ENCODE results near the gene GABRB1.

GABRB1 gene

DNA sequence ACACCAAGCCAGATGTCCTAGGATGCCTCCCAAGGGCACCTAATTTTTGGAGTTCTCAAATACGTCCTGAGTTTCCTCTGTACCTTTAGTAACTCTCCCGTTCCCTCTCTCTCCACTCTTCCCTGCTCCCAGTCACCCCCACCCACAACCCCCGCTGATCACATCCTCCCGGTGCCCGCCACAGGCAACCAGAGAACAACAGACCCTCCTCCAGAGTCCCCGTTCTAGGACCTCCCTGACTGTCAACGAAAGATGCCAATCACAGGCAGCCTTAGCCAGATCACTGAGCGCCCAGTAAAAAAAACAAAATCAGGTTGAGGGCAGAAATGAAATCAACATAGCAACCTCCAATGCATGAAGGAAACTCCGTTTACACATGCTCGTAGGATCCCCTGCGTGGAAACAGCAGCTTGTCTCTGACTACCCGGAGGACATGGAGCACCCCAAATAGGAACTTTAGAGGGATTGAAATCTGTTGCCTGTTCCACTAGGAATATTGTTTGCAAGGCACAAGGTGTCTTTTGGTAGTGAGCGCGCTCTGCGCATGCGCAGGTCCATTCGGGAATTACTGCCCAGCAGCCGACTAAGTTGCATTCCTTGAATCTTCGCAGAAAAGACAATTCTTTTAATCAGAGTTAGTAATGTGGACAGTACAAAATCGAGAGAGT is at the start of gene GABRB1:
GABRB1 (plus strand) TSS at position 557 of the 668 bp plus-strand sequence.
- DNase-seq: no peak

DNA sequence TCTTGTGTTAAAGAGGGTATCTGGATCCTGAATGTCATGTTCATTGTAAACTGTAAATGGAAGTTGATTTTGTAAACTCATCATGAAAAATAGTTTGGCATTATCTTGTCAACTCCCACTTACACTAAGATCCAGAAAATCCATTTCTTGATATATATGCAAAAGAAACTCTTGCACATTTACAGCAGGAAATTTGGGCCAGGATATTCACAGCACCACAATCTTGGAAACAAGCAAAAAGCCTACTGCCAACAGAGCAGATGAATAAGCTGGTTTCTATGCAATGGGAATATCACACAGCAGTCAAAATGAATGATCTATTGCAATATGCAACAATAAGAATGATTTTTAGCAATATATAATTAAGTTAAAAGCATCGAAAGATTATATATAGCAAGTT is 46.6 kb upstream of the GABRB1 start:
- DNase-seq: no peak

DNA sequence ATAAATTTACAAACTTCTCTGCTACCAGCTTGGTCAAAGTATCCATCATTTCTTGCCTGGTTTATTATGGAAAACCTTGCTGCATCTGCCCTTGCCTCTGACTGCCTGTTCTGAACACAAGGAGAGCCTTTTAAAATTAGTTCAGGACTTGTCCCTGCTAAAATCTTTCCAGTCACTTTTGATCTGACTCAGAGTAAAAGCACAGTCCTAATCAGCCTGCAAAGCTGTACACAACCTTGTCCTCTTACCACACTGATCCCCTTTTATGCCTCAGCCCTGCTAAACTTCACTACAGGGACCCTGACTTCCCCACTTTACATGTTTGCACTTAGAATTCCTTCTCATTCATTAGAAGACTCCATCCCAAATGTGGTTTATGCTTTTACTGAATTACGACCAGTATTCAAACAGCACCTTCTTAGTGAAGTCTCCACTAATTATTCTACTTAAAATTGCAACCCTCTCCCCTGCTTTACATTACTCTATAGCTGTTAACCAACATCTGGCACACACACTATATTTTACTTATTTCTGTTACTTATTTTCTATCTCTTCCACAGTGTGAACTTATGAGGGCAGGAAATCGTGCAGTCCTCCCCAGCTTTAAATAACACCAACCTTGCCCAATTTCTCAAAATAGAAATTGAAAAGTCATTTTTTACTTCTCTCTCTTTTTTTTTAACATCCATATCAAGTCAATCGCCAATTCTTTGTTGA is 44.3 kb upstream of the GABRB1 start:
- DNase-seq: peak; percentile 35

DNA sequence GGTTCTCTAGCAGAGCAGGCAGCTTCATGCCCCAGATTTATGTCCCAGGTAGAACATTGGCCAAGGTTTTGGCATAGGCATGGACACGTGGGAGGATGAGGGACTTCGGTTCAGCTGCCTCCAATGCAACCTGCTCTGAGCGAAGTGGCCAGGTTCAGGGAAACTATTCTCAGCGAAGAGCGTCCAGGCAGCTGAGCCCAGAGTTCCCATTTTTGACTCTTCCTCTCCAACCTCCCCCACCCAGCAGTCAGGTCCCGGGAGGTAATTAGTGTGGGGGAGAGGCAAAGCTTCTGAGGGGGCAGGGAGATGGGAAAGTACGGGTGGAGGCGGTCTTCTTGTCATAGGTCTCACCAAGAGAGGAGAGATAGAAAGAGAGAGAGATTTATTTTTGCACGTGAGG is 39.0 kb upstream of the GABRB1 start:
- DNase-seq: no peak

DNA sequence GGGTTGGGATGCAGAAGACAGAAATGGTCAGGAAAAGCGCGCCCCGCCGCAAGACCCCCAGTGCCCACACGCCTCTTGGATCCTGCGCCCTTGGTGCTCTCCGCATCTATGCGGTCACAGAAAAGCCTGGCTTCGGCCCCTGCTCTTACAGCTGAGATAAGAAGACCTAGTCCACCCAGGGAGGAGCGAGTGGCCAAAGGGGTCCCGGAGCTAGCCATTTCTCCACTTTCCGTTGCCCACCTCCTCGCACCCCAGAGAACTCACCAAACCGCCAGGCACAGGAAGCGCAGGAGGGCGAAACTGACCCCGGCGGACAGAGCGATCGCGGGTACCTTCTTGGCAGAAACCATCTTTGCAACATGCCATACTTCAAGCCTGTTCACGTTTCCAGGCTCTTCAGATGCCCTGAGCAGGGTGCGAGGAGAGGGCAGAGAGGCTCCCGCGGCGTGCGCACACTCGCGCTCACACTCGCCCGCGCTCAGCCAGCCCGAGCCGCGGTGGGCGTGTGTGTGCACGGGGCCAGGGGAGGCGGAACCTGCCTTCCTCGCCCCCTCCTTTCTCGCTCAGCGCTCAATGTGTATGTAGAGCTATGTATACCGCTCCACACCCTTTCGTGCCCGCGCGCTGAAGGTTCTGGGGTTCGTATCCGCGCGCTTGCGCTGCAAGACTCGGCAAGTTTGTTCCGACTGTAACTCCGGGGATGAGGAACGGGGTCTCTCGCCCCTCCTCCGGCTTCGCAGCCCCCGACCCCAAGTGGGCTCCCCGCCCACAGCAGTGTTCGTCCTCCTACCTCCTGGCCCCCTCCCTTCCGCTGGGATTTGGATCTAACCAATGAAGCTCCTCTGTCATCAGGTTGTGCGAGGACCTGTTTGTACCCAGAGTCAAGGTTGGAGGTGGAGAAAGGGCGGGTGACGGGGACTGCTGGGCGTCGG is 38.0 kb upstream of the GABRB1 start, which contains the start of gene GABRA4:
GABRA4 (minus strand) TSS at position 507 of the 932 bp plus-strand sequence; CDS start at position 350, 157 bp downstream.
- DNase-seq: no peak

DNA sequence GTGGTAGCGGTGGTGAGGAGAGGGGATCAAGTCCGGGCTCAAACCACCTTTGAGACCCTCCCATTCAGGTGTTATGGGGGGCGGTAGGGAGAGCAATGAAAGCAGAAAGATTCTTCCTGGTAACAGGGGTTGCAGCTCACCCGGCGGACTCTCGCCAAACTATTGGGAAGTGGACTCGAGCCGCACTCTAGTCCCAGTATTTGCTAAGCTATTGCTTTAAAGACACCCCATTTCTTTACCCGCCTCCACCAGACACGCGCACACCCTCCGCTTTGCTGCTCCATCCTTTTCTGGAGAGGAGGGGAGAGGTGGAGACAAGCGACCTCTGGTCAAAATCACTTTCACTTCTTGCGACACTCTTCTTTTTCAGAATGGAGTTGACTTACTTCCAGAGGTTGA is 37.4 kb upstream of the GABRB1 start:
- no peak for DNase-seq

DNA sequence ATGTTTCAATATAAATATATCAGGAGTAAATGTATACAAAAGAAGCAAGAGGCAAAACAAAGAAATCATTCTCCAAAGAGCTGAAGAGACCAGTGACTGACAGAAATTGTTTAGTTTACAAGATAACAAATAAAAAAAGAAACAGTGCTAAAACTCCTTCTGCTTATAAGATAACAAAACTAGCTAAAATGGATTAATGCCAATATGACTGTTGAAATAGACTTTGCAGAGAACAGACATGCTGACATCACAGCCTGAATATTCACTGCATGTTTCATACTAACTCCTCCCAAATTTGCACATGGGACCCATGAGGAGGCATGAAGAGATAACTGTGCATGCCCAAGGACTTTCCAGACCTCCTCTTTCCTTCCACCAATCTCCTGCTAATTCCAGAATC is 31.8 kb upstream of the GABRB1 start:
- no peak for DNase-seq

DNA sequence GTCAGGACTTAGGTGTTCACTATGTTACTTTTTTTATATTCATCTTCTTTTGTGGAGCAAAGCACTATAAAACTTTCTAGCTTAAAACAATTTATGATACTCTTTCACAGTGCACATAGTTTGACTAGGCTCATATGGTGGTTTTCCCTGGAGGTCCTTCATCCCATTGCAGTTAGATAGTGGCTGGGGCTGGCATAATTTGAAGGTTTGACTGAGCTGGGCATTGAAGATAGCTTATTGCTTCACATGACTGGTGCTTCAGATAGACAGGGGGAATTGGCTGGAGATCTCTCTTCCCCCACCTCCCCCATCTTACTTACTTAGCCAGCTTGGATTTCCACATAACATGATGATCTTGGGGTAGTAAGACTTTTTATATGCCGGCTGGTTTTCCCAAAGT is 31.0 kb upstream of the GABRB1 start:
- no peak for DNase-seq

DNA sequence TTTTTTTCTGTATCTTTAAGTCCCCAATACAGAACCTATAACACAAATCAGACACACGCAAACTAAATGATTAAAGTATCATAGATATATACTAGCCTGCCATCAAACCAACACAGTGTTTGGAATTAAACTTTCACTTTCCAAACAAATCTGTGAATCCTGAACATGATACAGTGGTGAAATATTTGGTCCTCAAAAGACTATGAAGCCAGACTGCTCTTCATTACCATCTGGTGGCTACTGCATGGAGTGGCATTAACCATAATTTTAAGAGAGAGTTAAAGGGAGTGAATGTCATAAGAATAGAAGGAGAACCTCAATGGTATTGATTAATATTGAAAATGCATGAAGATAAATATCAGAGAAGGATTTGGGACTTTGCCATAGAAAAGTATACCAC is 28.8 kb upstream of the GABRB1 start:
- DNase-seq: peak; percentile 40

DNA sequence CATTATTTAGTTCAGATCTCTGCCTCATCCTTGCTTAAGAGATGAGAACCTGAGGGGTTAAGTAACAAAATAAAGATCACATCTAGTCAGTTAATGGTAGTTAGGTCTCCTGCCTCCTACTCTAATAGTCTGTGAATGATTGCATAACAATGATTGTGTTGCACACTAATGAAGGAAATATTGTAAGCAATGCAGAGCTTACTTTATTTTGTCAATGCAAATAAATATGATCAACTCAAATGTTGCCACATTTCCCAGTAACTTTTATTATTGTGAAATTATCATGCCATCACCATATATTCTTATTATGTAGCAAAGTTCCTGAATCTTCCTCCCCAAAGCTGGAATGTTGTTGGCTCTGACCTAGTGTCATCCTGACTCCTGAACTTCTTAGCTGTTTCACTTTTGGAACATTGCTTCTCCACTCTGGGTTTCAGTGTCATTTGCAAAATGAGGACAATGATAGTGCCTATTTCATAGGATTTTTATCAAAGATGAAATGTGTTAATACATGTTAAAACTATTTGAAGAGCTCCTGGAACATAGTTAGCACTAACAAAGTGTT is 20.9 kb upstream of the GABRB1 start:
- no peak for DNase-seq

DNA sequence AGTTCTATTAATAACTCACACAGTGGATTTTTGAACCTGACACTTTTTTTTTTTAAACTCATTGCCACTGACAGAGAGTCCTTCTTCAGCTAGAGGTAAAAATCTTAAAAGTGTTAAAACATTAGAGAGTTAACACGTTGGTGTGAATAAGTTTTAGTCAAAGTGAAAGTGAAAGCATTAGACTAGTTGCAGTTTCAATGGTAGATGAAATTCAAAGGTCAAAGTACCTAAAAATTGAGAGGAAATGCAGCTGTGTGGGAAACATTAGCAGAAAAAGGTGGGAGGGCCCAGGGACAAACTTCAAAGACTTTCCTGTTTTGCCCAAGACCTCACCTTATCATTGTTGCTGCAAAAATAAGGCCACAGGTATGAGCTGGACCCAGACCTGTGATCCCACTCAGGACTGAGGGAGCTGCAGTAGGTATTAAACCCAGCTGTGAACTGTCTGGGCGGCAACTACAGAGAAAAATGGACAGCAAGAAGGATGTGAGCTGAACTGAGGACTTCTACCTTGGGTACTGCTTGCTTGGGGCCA is 20.4 kb upstream of the GABRB1 start:
- peak; percentile 50 for DNase-seq

DNA sequence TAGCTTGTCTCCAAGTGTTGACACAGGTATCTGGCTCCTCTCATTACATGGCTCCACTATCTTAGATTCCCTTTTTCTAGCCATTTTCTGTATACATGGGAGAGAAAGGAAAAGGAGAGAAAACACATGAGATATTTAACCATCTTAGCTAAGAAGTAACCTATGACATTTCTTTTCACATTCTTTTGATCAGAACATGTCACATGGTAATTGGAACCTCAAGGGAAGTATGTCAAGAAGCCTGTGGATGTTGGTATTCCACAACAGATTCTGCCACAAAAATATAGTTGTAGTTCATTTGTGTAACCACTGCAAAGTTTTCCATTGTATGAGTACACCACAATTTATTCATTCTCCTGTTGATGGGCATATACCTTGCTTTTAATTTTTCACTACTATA is 18.7 kb upstream of the GABRB1 start:
- DNase-seq: no peak

DNA sequence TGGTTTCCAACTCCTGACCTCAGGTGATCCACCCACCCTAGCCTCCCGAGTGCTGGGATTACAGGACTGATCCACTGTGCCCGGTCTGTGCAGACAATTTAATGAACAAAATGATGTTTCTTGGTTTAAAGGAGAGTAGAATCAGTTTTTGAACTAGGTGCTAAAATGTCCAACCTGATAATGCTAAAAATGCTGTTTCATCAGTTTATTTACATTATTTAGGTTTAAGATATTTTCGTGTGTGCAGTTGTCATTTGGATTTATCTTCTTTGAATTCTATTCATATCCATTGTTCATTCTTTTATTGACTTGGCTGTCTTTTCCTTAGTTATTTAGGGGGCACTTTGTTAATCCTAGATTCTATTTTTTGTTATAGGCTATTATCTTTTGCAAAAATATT is 18.0 kb upstream of the GABRB1 start:
- DNase-seq: no peak

DNA sequence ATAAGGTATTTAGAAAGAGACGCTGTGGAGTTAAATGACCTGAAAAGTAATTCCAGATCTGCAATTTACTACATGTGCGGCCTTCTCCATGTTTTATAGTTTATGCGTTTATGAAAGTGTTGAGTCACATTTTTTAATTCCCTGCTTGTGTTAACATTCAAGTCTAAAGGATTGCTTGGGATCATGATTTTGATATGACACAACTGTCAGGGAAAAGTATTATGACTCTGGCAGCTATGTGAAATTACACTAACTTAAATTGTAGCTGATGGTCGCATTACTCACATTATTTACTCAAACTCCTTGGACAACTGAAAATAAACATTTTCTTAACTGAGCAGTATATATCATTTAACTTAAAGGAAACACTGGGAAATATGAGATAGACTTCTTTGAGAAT is 14.3 kb upstream of the GABRB1 start:
- DNase-seq: no peak

DNA sequence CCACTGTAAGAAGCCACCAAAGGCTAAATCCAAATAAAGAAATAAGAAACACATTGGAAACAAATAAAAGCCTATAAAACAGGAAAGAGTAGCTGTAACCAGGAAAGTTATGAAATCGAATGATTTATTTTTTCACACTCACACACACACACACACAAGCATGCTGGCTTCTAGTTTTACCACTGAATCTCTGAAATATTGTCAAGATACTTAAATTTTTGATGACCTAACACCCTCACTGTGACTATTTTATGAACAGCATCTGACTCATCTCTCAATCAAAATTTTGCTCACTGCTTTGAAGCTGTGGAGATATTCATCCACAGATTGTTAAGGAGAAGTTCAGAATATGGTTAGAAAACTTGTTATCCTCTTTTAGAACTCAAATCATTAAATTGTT is 13.9 kb upstream of the GABRB1 start:
- peak; percentile 6 for DNase-seq

DNA sequence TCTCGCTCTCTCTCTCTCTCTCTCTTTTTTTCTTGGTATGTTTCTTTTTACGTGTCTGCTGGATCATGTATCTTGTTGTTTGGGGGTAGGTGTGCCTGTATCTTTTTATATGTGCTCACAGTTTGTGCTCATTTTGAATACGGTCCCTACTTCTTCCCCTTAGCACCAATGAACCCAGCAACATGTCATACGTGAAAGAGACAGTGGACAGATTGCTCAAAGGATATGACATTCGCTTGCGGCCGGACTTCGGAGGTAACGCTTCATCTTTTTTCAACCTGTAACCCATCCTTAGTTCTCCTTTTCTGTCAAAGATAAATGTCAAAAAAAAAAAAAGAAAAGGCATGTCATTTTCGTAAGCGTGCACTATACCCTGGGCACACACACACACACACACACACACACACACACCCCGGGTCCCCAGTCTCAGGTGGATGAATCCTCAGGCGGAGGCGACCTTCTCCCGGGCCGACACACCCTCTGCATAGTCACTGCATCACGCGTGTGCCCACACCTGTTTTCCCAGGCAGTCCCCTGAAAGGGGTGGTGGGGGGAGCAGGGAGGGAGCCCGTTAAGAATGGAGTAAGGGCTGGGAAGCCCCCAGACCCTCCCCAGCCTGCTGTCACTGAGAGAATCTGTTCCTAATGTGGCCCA is 511 bp downstream of the GABRB1 start:
- no peak for DNase-seq

DNA sequence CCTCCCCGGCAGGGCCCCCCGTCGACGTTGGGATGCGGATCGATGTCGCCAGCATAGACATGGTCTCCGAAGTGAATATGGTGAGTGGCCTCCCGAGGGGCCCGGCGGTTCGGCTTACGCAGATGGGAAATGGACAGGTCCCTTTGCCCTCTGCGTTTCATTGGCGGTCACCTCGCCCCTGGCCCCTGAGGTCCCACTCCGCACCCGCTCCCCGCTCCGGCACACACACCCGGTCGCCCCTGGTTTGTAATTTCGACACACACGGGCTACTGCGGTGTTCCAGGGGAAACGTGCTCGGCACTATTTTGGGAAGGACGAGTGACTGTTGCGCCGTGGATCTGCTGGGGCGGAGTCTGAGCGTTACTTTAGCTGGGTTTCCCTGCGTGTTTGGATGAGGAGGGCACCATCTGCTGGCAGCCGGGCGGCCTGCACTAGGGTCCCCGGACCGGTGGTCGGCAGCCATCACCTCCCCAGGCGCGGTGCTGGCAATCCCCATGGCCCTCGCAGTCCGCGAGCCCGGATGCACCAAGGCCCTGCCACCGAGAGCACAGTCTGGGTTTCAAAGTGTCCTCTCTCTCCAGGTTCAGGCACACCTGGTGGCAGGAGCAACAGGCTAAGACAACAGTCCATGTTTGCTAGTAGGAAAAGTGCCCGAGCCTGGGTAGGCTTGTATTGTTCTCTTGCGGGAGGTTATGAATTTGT is 1.2 kb downstream of the GABRB1 start:
- DNase-seq: peak; percentile 61

DNA sequence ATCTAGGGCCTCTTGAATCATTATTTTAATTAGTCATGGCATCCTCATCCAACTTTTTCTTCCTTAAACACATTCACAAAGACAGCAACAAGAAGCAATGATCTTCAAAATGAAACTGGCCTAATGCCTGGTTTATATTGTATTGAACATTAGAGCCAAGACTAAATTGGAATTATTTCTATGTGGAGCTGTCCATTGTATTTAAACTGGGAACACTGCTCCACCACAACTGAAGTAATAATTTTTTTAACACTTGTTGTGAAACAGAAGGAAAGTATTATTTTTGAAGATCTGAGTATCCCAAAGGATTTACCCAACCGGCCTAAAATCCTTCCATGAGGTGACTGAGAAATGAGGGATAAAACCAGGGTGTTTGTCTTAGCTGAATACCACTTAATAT is 6.9 kb downstream of the GABRB1 start:
- DNase-seq: no peak

DNA sequence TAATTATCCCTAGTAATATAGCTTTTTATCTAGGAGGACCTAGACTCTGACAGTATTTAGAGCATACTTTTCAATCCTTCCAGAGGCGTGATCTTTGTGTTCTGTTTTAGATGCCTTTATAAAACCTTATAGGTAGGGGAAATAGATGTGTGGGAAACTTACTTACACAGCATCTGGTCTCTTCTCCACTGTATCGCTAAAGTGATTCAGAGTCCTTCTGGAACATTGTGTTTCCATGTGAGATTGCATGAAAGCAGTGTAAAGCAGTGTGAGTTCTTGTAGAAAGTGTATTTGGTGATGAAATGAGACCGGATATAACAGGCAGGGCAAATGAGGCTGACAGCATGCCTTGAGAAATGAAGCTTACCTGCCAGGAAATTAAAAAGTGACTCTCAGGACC is 9.5 kb downstream of the GABRB1 start:
- DNase-seq: no peak

DNA sequence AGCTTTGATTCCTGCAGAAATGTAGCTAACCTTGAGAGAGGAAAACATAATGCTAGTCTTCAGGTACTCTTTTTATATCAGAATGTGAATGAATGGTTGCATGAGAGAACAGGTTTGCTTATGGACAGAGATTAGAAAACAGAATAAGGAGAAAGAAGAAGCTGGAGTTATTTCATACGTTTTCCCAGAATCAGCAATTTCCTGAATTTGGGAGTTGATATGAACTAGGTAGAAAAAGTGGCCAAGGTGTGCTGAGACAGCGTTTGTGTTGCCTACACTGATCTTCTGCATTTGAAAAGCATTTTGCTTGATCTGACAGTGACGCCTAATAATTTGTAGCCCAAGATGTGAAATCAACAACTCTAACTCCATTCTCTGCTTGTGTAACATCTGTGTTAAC is 12.5 kb downstream of the GABRB1 start:
- no peak for DNase-seq

DNA sequence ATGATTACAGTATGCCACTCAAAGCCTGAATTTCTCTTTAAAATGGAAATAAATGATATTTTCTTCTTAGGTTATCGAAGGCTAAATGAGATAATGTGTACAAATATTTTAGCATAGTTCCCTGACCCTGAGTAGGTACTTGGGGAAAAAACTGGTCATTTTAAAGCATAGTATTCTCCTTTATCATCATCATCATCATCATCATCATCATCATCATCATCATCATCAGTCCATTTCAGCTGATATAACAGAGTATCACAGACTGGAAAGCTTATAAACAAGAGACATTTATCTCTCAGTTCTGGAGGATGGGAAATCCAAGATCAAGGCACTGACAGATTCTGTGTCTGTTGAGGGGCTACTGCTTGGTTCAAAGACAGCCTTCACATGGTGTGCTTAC is 13.9 kb downstream of the GABRB1 start:
- DNase-seq: no peak

DNA sequence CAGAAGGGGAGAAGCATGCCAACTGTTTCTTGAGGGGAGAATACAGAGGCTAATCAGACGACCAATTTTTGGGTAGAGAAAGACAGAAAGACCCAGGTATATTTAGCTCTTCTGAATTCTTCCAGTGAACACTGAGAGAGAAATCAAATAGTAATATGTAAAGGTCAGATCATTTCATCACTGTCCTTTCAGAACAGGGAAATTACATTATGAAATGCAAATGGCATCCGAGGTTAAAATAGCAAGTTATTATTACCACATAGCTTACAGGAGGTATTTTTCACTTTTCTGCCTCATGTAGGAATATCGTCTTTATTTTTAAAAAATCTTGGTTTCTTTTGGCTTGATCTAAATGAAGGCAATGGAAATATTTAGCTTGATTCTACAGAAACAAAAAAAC is 18.0 kb downstream of the GABRB1 start:
- DNase-seq: no peak
